DMS53 treated with DMSO at 0.1 percent for 48 hours (cell line): ENCODE results near the gene TTBK2.
"Not testable (repeated sequence)": the region's sequence is repeated elsewhere in the genome, so short reads cannot be mapped to it uniquely, and the experiment has no call there.

Experiments used
- DNase-seq: peaks from one replicate; lab custom pipeline; 2025; ENCODE audit not compliant: unreplicated experiment; lab: John Stamatoyannopoulos, UW

Gene TTBK2

DNA sequence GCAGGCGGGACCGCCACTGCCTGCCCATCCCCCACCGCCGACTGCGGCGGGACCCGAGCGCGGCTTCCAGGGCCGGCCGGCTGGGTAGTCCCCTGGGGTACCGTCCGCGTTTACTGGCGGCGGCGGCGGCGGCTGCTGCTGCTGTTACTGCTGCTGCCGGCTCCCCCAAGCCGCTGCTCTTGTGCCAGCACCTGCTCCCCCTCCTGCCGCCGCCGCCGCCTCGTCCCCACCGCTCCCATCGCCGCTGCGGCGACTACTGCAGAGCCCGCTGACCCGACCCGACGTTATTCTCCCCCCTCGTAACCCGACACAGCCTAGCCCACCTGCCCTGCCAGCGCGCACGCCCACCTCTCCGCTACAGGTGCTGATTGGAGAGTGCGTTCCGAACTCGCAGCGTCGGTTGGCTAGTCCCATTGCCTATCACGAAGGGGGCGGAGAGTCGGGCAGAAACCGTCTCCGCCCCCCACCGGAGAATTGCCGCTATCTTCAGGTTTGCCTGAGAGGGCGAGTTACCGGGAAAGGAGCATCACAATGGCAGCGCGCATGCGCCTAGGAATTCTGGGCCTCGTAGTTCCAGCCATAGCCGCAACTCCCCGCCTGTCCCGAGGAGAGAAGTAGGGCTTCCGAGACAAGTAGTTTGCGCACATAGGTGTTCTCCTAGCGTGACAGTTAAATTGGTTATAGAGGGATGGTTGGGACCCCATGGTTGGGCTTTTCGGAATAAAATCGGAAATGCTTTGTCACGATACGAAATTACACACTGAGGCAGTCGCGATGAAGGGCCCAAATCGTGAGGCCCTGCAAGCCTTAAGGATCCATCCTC is at the start of gene TTBK2:
TTBK2 (minus strand) TSS at position 260 of the 823 bp plus-strand sequence. CDS start 42,161 bp downstream, outside the sequence.
- peak; percentile 93 for DNase-seq

DNA sequence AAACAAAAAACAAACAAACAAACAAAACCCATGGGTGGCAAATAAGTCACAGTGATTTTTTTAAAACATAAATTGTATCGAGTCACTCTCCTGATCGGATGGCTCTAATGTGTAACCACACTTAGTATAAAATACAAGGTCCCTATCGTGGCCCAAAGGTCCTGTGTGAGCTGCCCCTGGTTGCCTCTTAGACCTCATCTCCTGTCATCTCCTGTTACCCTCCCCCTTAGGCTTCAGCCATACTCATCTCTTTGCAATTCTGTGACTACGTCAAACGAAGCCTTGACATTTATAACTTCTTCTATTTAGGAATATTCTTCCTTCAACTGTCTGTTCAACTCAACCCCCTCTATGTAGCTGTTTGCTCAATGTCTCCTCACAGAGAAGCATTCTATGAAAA is 43.9 kb upstream of the TTBK2 start:
- no peak for DNase-seq

DNA sequence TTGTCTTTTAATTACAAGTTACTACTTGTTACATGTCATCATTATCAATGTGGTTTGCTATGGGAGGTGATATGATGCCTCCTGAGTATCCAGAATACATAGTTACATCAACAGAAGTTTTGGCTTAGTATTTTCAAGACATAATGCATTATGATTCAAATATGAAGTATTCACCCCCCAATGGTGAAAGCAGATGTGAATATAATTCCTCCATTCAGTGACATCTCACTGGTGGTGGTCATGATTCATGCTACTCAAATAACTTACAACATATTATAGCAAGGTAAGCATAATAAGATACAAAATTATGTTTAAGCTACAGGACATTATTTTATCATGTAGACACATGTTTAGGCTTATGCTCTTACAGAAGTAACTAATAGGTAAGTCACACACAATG is 34.9 kb upstream of the TTBK2 start:
- no peak for DNase-seq

DNA sequence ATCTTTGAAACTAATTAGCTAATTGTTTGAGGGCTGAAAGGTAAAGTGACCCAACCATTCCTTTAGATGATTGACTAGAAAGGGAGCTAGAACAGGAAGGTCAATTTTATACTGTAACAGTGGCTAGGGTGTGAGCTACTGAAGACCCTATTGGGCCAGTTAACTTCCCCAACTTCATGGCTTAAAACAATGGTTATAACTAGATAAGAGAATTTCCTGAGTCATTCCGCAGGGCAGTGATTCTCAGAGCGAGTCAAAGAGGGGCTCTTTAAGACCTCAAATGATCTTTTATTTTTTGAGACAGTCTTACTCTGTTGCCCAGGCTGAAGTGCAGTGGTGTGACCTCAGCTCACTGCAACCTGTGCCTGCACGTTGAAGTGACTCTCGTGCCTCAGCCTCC is 33.7 kb upstream of the TTBK2 start:
- no peak for DNase-seq

DNA sequence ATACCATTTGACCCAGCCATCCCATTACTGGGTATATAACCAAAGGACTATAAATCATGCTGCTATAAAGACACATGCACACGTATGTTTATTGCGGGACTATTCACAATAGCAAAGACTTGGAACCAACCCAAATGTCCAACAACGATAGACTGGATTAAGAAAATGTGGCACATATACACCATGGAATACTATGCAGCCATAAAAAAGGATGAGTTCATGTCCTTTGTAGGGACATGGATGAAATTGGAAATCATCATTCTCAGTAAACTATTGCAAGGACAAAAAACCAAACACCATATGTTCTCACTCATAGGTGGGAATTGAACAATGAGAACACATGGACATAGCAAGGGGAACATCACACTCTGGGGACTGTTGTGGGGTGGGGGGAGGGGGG is 28.3 kb upstream of the TTBK2 start:
- DNase-seq = not testable (repeated sequence)

DNA sequence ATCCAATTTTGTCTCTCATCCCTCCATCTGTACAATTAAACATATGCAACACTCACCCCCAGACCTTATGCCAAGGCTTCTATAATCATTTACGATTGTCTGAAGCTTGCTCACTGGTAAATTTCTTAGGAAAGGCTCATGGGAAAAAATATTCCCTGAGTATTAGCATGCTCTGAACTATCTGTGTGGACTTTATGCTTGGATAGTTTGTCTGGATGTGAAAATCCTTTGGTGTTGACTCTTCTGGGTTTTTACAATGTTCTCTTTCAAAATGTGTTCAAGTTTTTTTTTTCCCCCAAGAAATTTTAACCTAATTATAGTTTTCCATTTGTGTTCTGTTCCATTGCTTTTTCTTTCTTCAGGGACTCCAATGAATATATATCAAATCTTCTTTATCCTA is 19.9 kb upstream of the TTBK2 start:
- no peak for DNase-seq

DNA sequence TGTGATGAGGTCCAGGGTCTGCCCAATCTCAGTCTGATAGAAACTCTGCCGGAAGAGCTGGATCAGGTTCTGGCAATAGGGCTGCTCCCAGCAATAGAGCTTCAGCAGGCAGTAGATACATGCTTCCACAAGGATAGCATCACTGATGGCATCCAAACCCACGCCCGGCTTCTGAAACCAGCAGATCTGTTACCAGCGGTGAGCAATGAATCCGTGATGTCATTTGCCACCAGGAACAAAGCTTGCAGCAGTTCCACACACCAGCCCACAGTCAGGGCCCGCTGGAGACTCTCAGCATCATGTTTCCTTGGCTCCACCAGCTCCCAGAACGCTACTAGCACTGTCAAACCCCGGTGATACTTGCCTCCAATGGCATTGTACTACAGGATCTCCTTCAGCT is 19.3 kb upstream of the TTBK2 start:
- no peak for DNase-seq

DNA sequence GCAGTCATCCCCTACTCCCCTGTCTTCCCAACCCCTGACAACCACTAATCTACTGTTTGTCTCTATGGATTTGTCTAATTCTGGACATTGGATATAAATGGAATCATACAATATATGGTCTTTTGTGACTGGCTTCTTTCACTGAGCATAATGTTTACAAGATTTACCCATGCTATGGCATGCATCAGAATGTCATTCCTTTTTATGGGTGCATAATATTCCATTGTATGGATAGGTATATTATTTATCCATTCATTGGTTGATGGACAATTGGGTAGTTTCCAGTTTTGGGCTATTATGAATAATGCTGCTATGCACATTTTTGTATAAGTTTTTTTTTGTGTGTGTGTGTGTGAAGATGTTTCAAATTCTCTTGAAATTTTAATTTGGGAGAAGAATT is 16.6 kb upstream of the TTBK2 start:
- no peak for DNase-seq

DNA sequence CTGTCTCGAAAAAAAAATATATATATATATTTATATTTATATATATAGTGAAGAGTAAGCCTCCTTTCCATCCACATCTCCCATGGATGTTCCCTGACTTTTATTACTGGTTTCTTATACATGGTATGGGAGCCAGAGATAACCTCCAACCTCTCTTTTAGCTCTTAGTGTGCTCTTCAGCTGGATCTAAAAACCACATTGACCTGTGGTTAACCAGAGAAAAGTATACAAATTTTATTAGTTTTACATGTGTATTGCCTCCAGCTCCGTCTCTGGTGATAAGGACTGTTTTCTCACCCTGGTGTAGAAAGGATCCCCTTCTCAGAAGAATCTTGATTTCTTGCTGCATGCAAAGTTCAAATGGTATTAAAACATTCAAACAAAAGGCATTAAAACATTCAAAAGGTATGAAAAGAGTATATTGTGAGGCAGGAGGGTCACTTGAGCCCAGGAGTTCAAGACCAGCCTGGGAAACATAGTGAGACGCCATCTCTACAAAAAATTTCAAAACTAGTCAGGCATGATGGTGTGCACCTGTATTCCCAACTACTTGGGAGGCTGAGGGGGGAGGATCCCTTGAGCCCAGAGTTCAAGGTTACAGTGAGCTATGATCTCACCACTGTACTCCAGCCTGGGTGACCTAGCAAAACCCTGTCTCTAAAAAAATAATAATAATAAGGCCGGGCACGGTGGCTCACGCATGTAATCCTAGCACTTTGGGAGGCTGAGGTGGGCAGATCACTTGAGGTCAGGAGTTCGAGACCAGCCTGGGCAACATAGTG is 13.5 kb upstream of the TTBK2 start:
- DNase-seq = no peak

DNA sequence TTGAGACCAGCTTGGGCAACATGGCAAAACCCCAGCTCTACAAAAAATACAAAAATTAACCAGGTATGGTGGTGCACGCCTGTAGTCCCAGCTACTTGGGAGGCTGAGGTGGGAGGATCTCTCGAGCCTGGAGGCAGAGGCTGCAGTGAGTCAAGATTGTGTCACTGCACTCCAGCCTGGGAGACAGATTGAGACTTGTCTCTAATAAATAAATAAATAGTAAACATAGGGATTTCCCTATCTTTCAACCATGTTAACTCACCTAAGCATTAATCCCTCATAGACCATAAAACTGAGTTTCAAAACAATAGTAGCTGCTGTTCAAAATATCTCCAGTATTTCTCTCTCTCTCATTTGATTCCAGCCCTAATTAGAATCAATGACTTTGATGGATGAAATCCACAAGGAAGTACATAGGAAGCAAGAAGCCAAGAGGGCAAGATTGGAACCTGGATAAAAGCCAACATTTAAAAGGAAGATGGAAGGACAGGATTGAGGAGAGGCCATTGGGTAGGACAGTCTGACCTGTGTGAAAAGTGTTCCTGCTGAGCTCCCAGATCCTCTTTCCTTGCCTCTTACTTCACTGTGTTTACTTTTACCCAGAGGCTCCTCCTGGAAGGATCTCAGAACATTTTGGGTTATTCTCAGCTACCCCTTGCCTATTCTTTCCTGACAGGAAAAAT is 12.4 kb upstream of the TTBK2 start:
- no peak for DNase-seq

DNA sequence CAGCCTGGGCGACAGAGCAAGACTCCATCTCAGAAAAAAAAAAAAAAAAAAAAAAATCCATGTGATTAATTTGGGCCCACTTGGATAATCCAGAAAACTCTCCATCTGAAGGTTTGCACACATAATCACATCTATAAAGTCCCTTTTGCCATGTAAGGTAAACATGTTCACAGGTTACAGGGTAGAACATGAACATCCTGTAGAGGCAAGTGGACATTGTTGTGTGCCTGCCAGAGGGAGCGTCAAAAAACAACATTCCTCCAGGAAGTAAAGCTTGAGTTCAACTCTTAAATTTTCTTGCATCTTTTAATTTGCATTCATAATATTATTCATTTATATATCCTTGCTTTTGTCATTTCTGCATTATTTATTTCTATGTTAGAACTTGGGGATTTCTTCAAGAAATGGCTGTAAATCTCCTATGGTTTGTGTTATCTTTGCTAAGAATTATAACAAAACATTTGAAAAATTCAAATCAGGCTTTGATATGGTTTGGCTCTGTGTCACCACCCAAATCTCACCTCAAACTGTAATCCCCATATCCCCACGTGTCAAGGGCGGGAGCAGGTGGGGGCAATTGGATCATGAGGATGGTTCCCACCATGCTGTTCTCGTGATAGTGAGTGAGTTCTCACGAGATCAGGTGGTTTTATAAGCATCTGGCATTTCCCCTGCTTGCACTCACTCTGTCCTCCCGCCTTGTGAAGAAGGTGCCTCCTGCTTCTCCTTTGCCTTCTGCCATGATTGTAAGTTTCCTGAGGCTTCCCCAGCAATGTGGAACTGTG is 11.3 kb upstream of the TTBK2 start:
- DNase-seq = no peak

DNA sequence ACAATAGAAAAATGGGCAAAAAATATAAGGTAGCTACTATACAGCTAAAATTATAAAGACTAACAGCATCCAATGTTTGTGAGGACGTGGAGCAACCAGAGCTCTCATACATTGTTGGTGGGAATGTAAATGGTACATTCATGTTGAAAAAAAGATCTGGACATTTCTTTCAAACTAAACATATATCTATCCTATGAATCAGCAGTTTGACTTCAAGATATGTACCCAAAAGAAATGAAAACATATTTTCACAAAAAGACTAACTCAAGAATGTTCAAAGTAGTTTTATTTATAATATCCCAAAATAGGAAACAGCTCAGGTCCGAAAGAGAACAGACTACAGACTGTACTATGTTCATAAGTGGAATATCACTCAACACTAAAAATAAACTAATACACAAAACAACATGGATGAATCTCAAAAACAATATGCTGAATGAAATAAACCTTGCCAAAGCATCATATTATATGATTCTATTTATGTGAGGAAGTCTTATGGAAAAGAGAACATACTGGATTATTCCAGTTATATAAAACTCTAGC is 8.8 kb upstream of the TTBK2 start:
- no peak for DNase-seq

DNA sequence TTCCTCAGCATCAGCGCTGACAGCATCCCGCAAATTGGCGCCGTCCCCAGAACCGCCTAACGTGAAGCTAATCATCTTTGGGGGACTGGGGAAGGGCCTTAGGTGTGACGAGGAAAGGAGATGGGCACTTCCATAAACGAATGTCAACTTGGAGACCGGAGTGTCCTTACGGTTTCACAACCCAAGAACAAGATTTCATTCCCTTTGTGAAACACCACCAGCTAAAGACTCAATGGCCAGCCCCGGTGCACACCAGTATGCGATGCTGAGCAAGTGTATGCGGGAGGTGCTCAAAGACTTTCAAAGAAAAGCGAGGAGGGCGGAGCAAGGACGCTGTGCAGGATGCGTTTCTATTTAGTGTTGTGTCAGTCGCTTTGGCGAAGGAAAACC is 759 bp upstream of the TTBK2 start:
- no peak for DNase-seq

DNA sequence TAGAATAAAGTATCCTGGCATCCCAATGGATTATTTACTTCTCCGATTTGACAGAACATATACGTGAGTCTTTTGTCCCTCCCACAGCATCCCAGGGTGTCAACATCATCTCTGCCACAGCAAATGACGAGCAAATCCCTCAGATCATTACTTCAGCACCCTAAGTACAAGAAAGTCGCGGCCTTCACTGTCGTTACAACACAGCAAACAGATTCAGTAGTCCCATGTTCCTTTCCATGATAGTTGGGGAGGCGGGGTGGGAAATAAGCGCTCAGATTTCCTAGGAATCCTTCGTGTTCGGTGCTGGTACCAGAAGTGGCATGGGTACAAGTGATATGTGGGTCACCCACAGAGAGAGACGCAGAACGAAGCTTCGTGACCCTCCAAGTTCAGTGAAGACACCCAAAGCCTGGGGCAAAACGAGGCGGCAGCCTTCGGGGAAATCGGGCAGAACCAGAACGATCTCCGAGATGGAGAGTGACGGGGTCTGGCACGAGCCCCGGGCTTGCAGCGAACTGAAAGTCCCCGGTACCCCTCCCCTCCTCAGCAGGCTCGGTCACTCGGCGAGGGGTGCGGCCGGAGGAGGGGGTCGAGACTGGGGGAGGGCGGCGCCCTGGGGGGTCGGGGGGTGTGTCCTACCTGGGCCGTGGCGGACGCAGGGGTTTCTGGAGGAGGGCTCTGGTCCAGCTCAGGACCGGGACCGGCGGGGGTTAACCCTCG is 619 bp downstream of the TTBK2 start:
- no peak for DNase-seq

DNA sequence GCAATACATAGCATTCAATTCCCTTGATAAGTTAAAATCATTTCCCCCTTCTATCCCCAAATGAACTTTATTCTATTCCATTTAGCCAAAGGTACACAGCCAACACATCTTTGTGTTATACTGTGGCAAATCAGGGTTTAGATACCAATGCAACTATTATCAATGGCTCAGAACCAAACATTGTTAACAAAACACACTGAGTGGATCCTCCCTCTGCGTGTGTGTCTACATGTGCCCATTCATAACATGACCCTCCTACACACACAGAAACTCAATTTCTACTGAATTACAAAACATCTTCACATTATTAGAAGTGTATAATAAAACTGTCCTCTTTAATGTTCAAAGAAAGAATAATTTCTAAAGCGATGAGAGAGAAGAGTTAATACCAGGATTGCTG is 1.3 kb downstream of the TTBK2 start:
- no peak for DNase-seq

DNA sequence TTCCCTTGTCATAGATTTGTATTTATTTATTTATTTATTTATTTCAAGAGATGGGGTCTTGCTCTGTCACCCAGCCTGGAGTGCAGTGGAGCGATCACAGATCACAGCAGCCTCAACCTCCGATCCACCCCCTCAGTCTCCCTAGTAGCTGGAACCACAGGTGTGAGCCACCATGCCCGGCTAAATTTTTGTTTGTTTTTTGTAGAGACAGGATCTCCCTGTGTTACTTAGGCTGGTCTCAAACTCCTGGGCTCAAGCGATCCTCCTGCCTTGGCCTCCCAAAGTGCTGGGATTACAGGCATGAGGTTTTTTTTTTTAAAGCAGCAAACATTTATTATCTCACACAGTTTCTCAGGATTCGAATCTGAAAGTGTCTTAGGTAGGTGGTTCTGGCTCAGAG is 2.5 kb downstream of the TTBK2 start:
- no peak for DNase-seq

DNA sequence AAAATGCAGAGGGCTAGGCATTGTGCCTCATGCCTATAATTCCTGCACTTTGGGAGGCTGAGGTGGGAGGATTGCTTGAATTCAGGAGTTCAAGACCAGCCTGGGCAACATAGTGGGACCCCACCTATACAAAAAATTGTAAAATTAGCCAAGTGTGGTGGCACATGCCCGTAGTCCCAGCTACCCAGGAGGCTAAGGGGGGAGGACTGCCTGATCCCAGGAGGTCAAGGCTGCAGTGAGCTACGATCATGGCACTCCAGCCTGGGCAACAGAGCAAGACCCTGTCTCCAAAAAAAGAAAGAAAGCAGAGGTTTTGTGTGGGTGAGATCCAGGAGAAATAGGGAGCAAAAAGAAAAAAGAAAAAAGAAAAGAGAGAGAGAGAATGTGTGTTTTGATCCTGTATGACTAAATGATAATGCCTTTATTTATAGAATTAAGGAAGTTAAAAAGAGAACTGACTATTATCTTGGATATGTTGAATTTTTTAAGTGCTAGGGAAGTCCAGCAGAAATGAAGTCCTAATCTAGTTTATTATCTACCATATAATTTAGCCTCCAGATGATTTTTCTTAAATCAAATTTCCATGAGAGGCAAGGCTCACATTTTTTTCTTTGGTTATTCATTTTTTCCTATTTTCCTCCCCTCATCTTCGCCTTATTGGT is 4.8 kb downstream of the TTBK2 start:
- no peak for DNase-seq

DNA sequence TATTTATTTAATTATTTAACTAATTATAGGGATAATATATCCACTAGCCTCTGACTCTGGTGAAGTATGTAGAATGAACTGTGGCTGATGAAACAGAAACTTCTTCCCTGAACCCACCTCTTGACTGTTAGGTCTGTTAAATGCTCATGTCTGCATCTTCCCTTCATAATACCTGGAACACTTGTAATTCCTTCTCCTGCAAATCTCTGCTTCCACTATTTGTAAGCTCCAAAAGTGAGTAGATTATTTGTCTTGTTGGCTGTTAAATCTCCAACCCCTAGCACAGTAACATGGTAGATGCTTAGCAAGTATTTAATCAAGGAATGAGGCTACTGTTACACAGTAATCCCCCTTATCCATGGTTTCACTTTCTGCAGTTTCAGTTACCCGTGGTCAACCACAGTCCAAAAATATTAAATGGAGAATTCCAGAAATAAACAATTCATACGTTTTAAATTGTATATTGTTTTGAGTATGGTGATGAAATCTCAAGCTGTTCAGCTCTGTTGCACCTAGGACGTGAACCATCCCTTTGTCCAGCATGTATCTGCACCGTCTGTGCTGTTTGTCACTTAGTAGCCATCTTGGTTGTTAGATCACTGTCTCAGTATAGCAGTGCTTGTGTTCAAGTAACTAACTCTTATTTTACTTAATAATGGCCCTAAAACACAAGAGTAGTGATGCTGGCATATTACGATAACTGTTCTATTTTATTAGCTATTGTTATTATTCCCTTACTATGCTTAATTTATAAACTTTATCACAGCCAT is 5.7 kb downstream of the TTBK2 start:
- DNase-seq = no peak

DNA sequence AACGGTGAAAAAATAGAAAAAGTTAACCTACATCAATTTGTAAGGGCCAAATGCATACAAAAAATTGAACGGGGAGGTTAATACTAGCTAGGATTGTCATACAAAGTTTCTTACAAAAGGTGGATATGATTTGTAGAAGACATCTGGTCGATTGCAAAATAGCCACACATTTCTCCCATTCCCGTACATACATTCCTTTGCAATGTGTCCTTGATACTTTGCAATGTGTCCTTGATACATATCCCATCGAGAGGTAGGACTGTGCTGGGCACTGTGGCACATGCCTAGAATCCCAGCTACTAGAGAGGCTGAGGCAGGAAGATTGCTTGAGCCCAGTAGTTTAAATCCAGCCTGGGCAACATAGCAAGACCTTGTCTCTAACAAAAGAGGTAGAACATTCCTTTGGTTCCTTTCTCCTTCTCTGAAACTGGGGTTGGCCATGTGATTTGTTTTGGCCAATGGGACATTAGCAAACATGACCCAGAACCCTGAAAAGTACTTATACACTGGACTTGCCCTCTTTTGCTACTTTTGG is 9.5 kb downstream of the TTBK2 start:
- no peak for DNase-seq
